Measurements from ENCODE around the gene ZNF835. TPM values are rescaled to one million over a fixed set of nuclear protein-coding genes. Genes with fewer than 3 reads are reported as not detected.
A peak's percentile ranks its signal among the peaks of the same experiment; 100 is the strongest.

Gene ZNF835
- polyA plus RNA-seq, 3 donors = 0.07 TPM; not detected in 2

DNA sequence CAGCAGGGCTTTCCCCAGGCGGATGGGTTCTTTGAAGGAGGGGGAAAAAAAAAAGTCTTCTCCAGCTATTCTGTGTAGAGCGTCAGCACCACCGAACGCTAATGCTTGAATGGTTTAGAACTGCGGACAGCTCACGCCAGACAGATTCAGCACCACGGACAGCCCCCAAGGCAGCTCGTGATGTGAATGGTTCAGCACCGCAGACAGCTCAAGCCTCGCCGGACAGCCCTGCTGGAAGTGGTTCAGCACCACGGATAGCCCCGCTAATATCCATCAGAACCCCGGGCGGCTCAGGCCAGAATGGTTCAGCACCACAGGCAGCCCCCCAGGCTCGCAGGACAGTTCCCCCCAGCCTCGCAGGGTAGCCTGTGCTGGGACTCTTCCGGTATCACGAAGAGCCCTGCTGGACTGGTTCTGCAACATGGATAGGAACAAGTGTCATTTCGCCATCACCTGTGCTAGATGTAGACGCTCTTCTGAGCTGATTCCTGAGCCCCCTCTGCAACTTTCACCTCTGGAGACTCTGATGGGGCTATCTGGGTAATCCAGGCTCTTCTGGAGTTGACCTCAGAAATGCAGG is 33.5 kb downstream of the ZNF835 start:
- Histone ChIP-seq H3K36me3 (replicated peaks in 1 of 2; ENCODE audit: control insufficient read depth in 1 of 2, insufficient read depth in 2 of 2, low read length in 2 of 2) (no peaks in the 10 kb centered on the region), H3K27me3 (ENCODE audit: control insufficient read depth in 2 of 2, insufficient read depth in 2 of 2, low read length in 2 of 2) (peaks cover 0 to 4% of the 10 kb centered on the region in 2 donors), H3K4me3 (replicated peaks in 1 of 3; ENCODE audit: low read depth in 2 of 3, low read length in 3 of 3) (no peak overlapping the region), H4K20me1 (ENCODE audit: insufficient read depth, low read length) (no peaks in the 10 kb centered on the region), H3K9me3 (replicated peaks in 1 of 2; ENCODE audit: control insufficient read depth in 1 of 2, insufficient read depth in 1 of 2, low read length in 2 of 2) (peaks cover 70 to 77% of the 10 kb centered on the region in 2 donors), H2AFZ (ENCODE audit: insufficient read depth, low read depth, low read length, poor library complexity, severe bottlenecking) (no peak overlapping the region), H3K27ac (ENCODE audit: low read depth in 1 of 2, low read length in 2 of 2) (no peak overlapping the region), H3K4me2 (replicated peaks; ENCODE audit: extremely low read depth, low read length, poor library complexity, severe bottlenecking) (no peak overlapping the region), H3K79me2 (ENCODE audit: insufficient read depth, low read length) (no peaks in the 10 kb centered on the region), H3K4me1 (ENCODE audit: control insufficient read depth in 1 of 2, insufficient read depth in 2 of 2, low read length in 2 of 2) (no peaks in the 10 kb centered on the region), H3K9ac (ENCODE audit: insufficient read depth, low read length, poor library complexity, severe bottlenecking) (no peak overlapping the region)
- TF ChIP-seq, protein P1, sequence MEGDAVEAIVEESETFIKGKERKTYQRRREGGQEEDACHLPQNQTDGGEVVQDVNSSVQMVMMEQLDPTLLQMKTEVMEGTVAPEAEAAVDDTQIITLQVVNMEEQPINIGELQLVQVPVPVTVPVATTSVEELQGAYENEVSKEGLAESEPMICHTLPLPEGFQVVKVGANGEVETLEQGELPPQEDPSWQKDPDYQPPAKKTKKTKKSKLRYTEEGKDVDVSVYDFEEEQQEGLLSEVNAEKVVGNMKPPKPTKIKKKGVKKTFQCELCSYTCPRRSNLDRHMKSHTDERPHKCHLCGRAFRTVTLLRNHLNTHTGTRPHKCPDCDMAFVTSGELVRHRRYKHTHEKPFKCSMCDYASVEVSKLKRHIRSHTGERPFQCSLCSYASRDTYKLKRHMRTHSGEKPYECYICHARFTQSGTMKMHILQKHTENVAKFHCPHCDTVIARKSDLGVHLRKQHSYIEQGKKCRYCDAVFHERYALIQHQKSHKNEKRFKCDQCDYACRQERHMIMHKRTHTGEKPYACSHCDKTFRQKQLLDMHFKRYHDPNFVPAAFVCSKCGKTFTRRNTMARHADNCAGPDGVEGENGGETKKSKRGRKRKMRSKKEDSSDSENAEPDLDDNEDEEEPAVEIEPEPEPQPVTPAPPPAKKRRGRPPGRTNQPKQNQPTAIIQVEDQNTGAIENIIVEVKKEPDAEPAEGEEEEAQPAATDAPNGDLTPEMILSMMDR (IDR thresholded peaks at IDR 0.05) = no peak
- no peaks in the 10 kb centered on the region for H3K36me3 Mint-ChIP-seq
- H3K4me1 Mint-ChIP-seq = no peaks in the 10 kb centered on the region
- peaks cover 31 to 74% (median 60%) of the 10 kb centered on the region in 7 donors for H3K9me3 Mint-ChIP-seq
- H3K27ac Mint-ChIP-seq = peak overlapping the region in 1 of 7 donors; percentile 63
- WGBS (ENCODE audit: insufficient coverage) = 15% methylated on average over 20 of the region's 21 CpGs
- H3K4me3 Mint-ChIP-seq = no peak overlapping the region
- intact Hi-C loops (cut with micrococcal nuclease) = no loop called here
- H3K27me3 Mint-ChIP-seq (ENCODE audit: low read depth in 3 of 3) = peaks cover under 1 to 3% (median 2%) of the 10 kb centered on the region in 3 donors
- no peak for DNase-seq

DNA sequence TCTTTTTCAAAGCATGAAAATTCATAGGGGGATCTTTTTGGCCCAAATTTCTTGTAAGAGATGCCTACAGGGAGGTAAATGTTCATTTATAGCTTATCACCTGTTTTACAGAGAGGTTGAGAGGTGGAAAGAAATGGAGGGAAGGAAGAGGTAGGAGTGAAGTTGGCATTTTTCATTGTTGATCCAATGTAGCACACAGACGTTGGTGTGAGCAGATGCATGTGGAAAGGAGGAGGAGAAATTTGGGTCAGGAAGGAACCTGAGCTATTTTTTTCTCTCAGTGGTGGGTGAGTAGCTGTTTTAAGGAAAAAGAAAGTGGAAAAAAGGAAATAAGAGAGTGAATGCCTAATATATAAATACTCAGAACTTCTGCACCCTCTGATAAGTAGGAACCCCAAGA is 38.5 kb downstream of the ZNF835 start:
- H3K36me3 ChIP-seq (replicated peaks in 1 of 2; ENCODE audit: control insufficient read depth in 1 of 2, insufficient read depth in 2 of 2, low read length in 2 of 2) = no peaks in the 10 kb centered on the region
- no peak overlapping the region for H3K9ac ChIP-seq (ENCODE audit: insufficient read depth, low read length, poor library complexity, severe bottlenecking)
- H3K4me1 ChIP-seq (ENCODE audit: control insufficient read depth in 1 of 2, insufficient read depth in 2 of 2, low read length in 2 of 2) = no peaks in the 10 kb centered on the region
- Mint-ChIP-seq H3K27me3 (ENCODE audit: low read depth in 3 of 3) (no peaks in the 10 kb centered on the region), H3K4me1 (no peaks in the 10 kb centered on the region), H3K36me3 (no peaks in the 10 kb centered on the region), H3K4me3 (no peak overlapping the region), H3K9me3 (peaks cover 35 to 84% (median 74%) of the 10 kb centered on the region in 7 donors), H3K27ac (no peak overlapping the region)
- H4K20me1 ChIP-seq (ENCODE audit: insufficient read depth, low read length) = no peaks in the 10 kb centered on the region
- no peak overlapping the region for H3K4me2 ChIP-seq (replicated peaks; ENCODE audit: extremely low read depth, low read length, poor library complexity, severe bottlenecking)
- H3K9me3 ChIP-seq (replicated peaks in 1 of 2; ENCODE audit: control insufficient read depth in 1 of 2, insufficient read depth in 1 of 2, low read length in 2 of 2) = peaks cover 75 to 83% of the 10 kb centered on the region in 2 donors
- TF ChIP-seq, protein P1 (IDR thresholded peaks at IDR 0.05) = no peak
- no peaks in the 10 kb centered on the region for H3K27me3 ChIP-seq (ENCODE audit: control insufficient read depth in 2 of 2, insufficient read depth in 2 of 2, low read length in 2 of 2)
- no peak overlapping the region for H3K27ac ChIP-seq (ENCODE audit: low read depth in 1 of 2, low read length in 2 of 2)
- no peak for DNase-seq
- H2AFZ ChIP-seq (ENCODE audit: insufficient read depth, low read depth, low read length, poor library complexity, severe bottlenecking) = no peak overlapping the region
- no peak overlapping the region for H3K4me3 ChIP-seq (replicated peaks in 1 of 3; ENCODE audit: low read depth in 2 of 3, low read length in 3 of 3)
- intact Hi-C loops (cut with micrococcal nuclease) = no loop called here
- no peaks in the 10 kb centered on the region for H3K79me2 ChIP-seq (ENCODE audit: insufficient read depth, low read length)
- 25% methylated on average over 1 of the region's 1 CpG for WGBS (ENCODE audit: insufficient coverage)

Data from CD14-positive monocyte (primary cell).